HepG2 (cell line): ENCODE results near the gene APOM.

Experiments
- ARHGAP35 ChIP-seq: sonication (generic); formaldehyde crosslinking; IDR thresholded peaks from 2 replicates; pipeline ENCODE4 v1.9.0; 2022; ENCODE audit warnings: mild to moderate bottlenecking, inconsistent platforms, moderate library complexity, missing genetic modification reagents, borderline replicate concordance
- EHMT2 ChIP-seq: fragments of 200-600 bp; sonication (generic); IDR thresholded peaks from 2 replicates; pipeline ENCODE4 v1.7.0; 2017; ENCODE audit warnings: antibody characterized with exemption, low read depth, low read length, borderline replicate concordance
- ESRRA ChIP-seq: sonication (generic); formaldehyde crosslinking; IDR thresholded peaks from 2 replicates; pipeline ENCODE4 v1.5.1; 2020; ENCODE audit warnings: mild to moderate bottlenecking, low read depth, missing genetic modification reagents
- MAX ChIP-seq: IDR thresholded peaks from 2 replicates; pipeline ENCODE4 v1.6.1; 2012; ENCODE audit warnings: inconsistent platforms
- REST ChIP-seq, 2 experiments: IDR thresholded peaks; 2 replicates each; pipeline ENCODE4 v1.6.1; 2011 to 2012; ENCODE audit warnings: low read length in 2 of 2, borderline replicate concordance in 1 of 2, low read depth in 1 of 2, mild to moderate bottlenecking in 1 of 2, moderate library complexity in 1 of 2
- ZNF142 ChIP-seq: sonication (generic); formaldehyde crosslinking; IDR thresholded peaks from 2 replicates; pipeline ENCODE4 v1.4.0; 2020; ENCODE audit warnings: missing genetic modification reagents

GRCh38 chr6:31624070-31624469 is 31.6 kb upstream of the APOM start:
- TF ChIP-seq ESRRA (CRISPR knock-in tag) (no peak), EHMT2 (no peak), REST (IDR thresholded peaks at IDR 0.05; ENCODE audit: borderline replicate concordance in 1 of 2, low read depth in 1 of 2, low read length in 2 of 2) (no peak), ZNF142 (no peak), ARHGAP35 (CRISPR knock-in tag) (no peak), MAX (no peak)
